ENCODE results near the gene IGFBP3.

IGFBP3 gene

DNA sequence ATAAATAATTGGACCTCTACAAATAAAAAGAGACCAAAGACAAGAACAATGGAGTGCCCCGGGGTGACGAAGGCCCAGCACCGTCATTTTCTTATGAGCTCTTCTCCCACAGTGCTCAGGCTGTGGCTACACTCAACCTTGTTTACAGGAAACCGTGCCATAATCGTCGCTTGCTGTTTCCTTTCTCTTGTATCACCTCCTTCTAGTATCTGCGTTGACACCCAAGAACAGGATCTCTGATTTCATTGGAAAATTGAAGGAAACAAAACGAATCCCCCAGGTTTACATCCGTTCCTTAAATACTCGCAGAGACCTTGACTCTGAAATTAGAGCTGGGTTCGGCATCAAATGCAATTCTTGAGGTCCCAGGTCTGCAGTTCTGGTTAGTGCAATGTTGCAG, 1.7 kb upstream of the IGFBP3 start:
- DNase-seq (ENCODE audit: low read depth): no peak

DNA sequence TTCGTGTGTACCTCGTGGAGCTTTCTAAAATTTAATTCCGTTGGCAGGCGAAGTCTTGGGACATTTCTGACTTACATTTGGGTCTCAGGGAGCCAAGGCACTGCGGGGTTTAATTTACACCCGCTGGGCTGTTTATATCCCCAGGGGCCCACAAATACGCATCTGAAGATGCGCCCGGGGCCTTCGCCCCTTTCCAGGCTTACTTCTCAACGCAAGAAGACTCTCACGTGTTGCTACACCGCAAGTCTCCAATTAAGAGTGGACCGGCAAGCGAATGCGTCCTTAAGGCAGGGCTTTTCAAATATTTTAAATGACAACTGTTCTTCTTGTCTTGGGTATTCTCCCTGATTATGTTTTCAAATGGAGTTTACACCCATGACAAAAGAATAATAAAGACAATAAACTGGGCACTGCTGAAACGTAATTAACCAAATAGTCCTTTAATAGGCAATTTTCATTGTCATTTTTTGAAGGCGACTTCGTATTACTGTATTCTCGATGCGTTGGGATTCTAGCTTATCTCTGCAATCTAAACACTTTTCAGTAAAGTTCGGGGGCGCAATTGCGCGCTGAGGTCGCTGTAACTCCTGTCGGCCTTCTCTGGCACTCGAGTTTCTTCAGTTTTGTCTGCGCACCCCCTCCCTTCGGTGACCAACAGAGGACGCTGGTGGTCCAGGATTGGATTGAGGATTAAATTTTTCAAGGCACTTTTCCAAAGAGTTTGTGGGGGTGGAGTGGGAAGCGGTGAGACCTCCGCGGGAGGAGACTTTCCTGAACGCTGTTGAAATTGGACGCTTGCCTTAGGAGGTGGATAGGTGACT, 837 bp upstream of the IGFBP3 start:
- no peak for DNase-seq (ENCODE audit: low read depth)

DNA sequence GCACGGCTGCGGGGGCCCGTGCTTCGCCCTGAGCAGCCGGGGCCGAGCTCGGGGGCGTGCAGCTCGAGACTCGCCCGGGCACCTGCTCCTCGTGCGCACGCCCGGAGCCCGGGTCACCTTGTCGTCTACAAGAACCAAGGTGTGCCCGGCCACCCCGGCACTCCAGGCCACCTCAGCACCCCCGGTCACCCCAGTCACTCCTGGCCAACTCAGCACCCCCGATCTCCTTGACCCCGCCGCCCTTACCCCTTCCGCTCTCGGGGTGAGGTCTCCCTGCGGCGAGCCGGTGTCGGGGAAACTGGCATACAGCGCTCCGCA, 268 bp upstream of the IGFBP3 start:
- DNase-seq (ENCODE audit: low read depth): no peak

- DNase-seq (ENCODE audit: low read depth): no peak
These were observed 1.0 kb downstream of the IGFBP3 start for GRCh38 chr7:45919993-45920459.

- DNase-seq (ENCODE audit: low read depth): no peak
These were observed 1.8 kb downstream of the IGFBP3 start for GRCh38 chr7:45919231-45919784.

- no peak for DNase-seq (ENCODE audit: low read depth)
These were observed 2.5 kb downstream of the IGFBP3 start for GRCh38 chr7:45918556-45918955.

DNA sequence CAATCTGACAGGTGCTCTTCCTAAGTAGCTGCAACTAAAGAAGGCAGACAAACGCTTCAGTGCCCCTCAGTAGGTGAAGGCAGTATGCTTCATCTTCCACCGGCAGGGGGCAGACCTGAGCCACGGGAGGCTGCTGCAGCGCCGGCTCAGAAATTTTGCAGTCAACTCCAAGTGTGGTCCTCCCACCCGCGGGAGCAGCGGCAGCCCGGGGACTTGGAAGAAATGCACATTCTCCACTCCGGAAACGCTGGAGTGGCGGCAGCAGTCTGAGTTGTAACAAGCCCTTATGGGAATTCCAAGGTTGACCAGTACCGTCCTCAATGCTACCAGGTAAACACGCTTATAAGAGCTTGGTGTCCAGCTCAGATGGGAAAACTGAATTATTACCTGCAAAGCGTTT, 3.4 kb downstream of the IGFBP3 start:
- DNase-seq (ENCODE audit: low read depth): peak; percentile 68

GRCh38 chr7:45917064-45917463, 4.0 kb downstream of the IGFBP3 start:
- DNase-seq (ENCODE audit: low read depth): no peak

GRCh38 chr7:45915606-45916005, 5.5 kb downstream of the IGFBP3 start:
- no peak for DNase-seq (ENCODE audit: low read depth)

DNA sequence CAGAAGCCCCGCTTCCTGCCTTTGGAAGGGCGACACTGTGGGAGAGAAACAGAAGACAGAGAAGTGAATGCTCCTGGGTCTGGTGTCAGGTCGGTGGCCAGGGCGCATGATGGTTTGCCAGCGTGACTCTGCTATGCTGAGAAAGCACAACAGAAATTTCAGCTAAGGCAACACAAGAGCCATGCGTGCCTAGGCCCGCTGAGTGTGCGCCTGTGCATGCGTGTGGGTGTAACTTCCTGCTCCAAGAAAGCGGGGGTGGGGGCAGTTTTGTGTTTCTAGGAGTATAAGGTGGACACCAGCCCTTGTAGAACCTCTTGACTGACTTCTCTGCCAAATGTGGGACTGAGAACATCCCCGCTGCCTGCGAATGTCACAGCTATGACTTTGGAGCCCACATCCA, 6.2 kb downstream of the IGFBP3 start:
- no peak for DNase-seq (ENCODE audit: low read depth)

DNA sequence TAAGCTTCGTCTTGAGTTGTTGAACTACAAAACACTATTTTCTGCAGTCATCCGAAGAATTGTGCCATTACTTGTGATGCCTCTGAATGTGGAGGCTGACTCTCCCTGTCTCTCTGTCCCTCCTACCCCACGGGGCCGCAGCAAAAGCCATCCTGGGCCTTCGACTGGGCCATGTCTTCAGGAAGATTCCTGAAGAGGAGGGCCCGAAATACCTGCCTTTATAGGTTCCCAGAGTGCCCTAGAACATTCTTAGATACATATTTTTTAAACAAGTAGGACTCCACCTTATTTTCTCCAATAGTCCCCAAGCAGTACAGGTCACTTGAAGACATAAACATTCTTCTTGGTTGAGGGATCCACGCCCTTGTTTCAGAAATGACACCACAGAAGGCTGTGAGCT, 8.1 kb downstream of the IGFBP3 start:
- no peak for DNase-seq (ENCODE audit: low read depth)

DNA sequence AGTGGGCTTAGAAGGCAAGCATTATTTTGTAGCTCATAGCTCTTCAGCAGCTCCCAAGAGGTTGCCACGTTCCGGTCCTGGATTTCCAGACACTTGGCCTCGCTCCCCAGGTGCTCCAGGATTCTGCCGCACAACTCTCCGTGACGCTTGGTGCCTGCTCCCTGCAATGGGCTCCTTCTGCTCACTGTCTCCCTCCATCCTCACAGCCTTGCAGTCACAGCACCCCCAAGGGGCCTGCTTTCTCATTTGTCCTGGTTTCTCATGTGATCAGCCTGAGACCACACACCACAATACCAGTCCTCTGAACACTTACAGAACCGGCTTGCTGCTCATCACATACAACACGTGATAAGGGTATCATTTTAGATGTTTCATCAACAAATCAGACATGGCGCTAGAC, 9.8 kb downstream of the IGFBP3 start:
- no peak for DNase-seq (ENCODE audit: low read depth)

DNA sequence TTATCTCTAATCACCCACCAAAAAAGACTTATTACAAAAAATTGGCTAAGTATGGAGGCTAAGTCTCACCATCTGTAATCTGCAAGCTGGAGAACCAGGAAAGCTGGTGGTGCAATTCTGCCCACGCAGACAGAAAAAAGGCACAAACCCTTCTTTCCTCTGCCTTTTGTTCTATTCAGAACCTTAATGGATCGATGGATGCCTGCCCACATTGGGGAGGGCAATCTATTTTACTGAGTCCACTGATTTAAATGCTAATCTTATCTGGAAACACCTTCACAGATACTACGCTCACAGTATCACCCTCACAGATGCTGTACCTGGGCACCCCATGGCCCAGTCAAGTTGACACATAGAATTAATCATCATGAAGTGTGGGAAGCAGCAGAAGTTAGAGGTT, 10.2 kb downstream of the IGFBP3 start:
- DNase-seq (ENCODE audit: low read depth): no peak

DNA sequence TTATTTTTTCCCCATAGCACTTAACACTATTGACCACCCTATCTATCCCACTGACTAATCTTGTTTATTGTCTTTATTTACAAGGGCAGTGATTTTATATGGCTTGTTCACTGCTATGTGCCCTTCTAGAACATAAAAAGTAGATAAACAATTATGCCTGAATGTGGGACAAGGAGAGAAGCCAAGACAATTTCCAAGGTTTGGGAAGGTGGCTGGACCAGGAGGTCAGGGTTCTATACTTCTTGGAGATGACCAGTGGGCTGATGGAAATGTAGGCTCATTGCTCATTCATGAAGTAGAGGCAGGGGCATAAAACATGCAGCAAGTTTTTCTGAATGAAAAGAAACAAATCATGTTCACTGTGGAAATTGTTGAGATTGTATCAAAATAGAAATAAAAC, 11.5 kb downstream of the IGFBP3 start:
- DNase-seq (ENCODE audit: low read depth): no peak

DNA sequence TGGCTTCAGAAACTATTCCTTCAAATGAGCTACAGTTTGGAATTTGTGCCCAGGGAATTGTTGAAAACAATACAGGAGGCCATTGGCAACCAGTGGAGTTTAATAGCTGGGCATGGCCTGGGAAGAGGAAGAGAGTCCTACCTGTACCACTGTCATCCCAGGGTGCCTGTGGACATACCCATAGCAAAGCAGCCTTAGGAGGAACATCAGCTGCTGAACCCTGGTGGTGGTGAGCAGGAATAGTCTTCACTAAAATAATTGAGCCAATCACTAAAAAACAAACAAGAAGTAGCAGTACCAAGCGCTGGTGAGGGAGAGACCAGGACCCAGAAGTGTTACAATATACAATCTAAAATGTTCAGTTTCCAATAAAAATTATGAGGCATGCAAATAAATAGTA, 18.3 kb downstream of the IGFBP3 start:
- DNase-seq (ENCODE audit: low read depth): no peak

GRCh38 chr7:45901566-45901965, 19.5 kb downstream of the IGFBP3 start:
- no peak for DNase-seq (ENCODE audit: low read depth)

DNA sequence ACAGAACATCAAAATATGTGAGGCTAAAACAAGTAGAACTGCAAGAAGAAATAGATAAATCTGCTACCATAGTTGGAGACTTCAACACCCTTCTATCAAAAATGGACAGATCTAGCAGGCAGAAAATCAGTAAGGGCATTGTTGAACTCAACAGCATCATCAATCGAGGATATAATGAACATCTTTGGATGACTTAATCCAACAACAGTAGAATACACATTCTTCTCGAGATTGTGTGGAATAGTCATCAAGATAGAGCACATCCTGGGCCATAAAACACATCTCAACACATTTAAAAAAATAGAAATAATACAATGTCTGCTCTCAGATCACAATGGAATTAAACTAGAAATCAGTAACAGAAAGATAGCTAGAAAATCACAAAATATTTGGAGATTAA, 22.9 kb downstream of the IGFBP3 start:
- no peak for DNase-seq (ENCODE audit: low read depth)

- DNase-seq (ENCODE audit: low read depth): no peak
These were observed 23.9 kb downstream of the IGFBP3 start for GRCh38 chr7:45897042-45897690.

GRCh38 chr7:45894665-45895062, 26.4 kb downstream of the IGFBP3 start:
- no peak for DNase-seq (ENCODE audit: low read depth)

GRCh38 chr7:45893996-45894664, 26.9 kb downstream of the IGFBP3 start:
- no peak for DNase-seq (ENCODE audit: low read depth)

- no peak for DNase-seq (ENCODE audit: low read depth)
These were observed 27.6 kb downstream of the IGFBP3 start for GRCh38 chr7:45893374-45893995.

GRCh38 chr7:45892407-45893035, 28.6 kb downstream of the IGFBP3 start:
- no peak for DNase-seq (ENCODE audit: low read depth)

All from activated T-cell treated with anti-CD3 and anti-CD28 coated beads for 1 hour (primary cell).